HepG2 (cell line): ENCODE data around the gene ZNF33B. TPM values are rescaled to one million over a fixed set of nuclear protein-coding genes. Genes with fewer than 3 reads are reported as not detected.

Experiments
- ATAC-seq: fragments of 200-7000 bp; cut with Tn5 transposase; 3 replicates; pipeline ENCODE4 v1.9.1; 2020; ENCODE audit warnings: mild to moderate bottlenecking, moderate library complexity
- BruUV-seq: library from RNA; stranded (reverse); fragments of 400-500 nt; replicated peaks from 2 replicates; lab custom pipeline; 2021; lab: Mats Ljungman, UMichigan
- CTCF ChIA-PET: fragments of 300-600 bp; formaldehyde crosslinking; extraction: SDS; loops from one replicate; lab custom pipeline; 2021; ENCODE audit warnings: low total read pairs, inconsistent platforms, low intra/inter-chr PET ratio; lab: Yijun Ruan, JAX
- POLR2A ChIA-PET: fragments of 350-600 bp; sonication (Branson Sonifier 250); formaldehyde crosslinking; loops from one replicate; lab custom pipeline; 2020; ENCODE audit warnings: antibody characterized with exemption, inconsistent platforms; lab: Yijun Ruan, JAX
- DNase-seq: peaks from one replicate; pipeline ENCODE4 v3.0.0-alpha.2; 2015; ENCODE audit warnings: low spot score
- FAIRE-seq: peaks from 3 replicates; lab custom pipeline; 2011; peaks lifted over from hg19 to GRCh38; lab: Jason Lieb, UNC
- H2AFZ ChIP-seq: one replicate; pipeline ENCODE4 v1.6.1; 2011; ENCODE audit warnings: low read length, inconsistent platforms
- H3K27ac ChIP-seq: fragments of 300-600 bp; 3 replicates; pipeline ENCODE4 v1.8.0; 2011; ENCODE audit warnings: mixed run types, mild to moderate bottlenecking, mixed read lengths, low read length, inconsistent platforms; ENCODE audit not compliant: insufficient read depth; ENCODE audit errors: extremely low read length
- H3K27me3 ChIP-seq, 2 experiments: fragments of 200-600 bp in 1 of 2; 2 replicates in 1 of 2; 3 replicates in 1 of 2; pipeline versions ENCODE4 v1.6.0 to v1.8.0; 2011; ENCODE audit warnings: low read length in 2 of 2, mild to moderate bottlenecking in 2 of 2, moderate library complexity in 2 of 2, inconsistent platforms in 1 of 2; ENCODE audit not compliant: insufficient read depth in 2 of 2, control insufficient read depth in 1 of 2
- H3K36me3 ChIP-seq, 2 experiments: fragments of 200-600 bp in 1 of 2; replicated peaks in 1 of 2; 2 replicates in 1 of 2; 3 replicates in 1 of 2; pipeline versions ENCODE4 v1.5.1 to v1.8.0; 2011; ENCODE audit warnings: low read length in 2 of 2, inconsistent platforms in 1 of 2; ENCODE audit not compliant: insufficient read depth in 2 of 2, control insufficient read depth in 1 of 2
- H3K4me1 ChIP-seq: 2 replicates; pipeline ENCODE4 v1.5.1; 2012; ENCODE audit warnings: low read length, inconsistent platforms; ENCODE audit not compliant: insufficient read depth
- H3K4me2 ChIP-seq: 2 replicates; pipeline ENCODE4 v1.6.0; 2011; ENCODE audit warnings: low read depth, low read length, inconsistent platforms
- H3K4me3 ChIP-seq, 3 experiments: fragments of 200-600 bp in 1 of 3; sonication (generic), shearing (Covaris generic) in 1 of 3; replicated peaks in 1 of 3; 2 replicates each; pipeline ENCODE4 v1.5.1; 2011 to 2016; ENCODE audit warnings: low read length in 3 of 3, inconsistent platforms in 2 of 3, low read depth in 2 of 3, mild to moderate bottlenecking in 2 of 3, control low read depth in 1 of 3, mixed read lengths in 1 of 3; ENCODE audit not compliant: insufficient read depth in 1 of 3
- H3K79me2 ChIP-seq: one replicate; pipeline ENCODE4 v1.6.1; 2011; ENCODE audit warnings: low read length, inconsistent platforms; ENCODE audit not compliant: insufficient read depth
- H3K9ac ChIP-seq: 2 replicates; pipeline ENCODE4 v1.6.0; 2011; ENCODE audit warnings: mild to moderate bottlenecking, low read depth, low read length, inconsistent platforms; ENCODE audit not compliant: insufficient read depth
- H3K9me3 ChIP-seq: 2 replicates; pipeline ENCODE4 v1.5.1; 2012; ENCODE audit warnings: mild to moderate bottlenecking, low read length
- H4K20me1 ChIP-seq: 2 replicates; pipeline ENCODE4 v1.6.0; 2011; ENCODE audit warnings: inconsistent platforms, mild to moderate bottlenecking, low read length, moderate library complexity; ENCODE audit not compliant: insufficient read depth
- HMGXB3 ChIP-seq: sonication (generic); formaldehyde crosslinking; IDR thresholded peaks from 2 replicates; pipeline ENCODE4 v1.4.0; 2020; ENCODE audit warnings: missing genetic modification reagents, borderline replicate concordance
- HOXD1 ChIP-seq: sonication (generic); formaldehyde crosslinking; IDR thresholded peaks from 2 replicates; pipeline ENCODE4 v1.5.0; 2020; ENCODE audit warnings: missing genetic modification reagents
- KDM2A ChIP-seq: sonication (generic); formaldehyde crosslinking; IDR thresholded peaks from 2 replicates; pipeline ENCODE4 v1.4.0; 2020; ENCODE audit warnings: low read depth, missing genetic modification reagents, borderline replicate concordance
- NFYB ChIP-seq: sonication (generic); formaldehyde crosslinking; IDR thresholded peaks from 2 replicates; pipeline ENCODE4 v1.4.0; 2020; ENCODE audit warnings: missing genetic modification reagents
- REST ChIP-seq, 2 experiments: IDR thresholded peaks; 2 replicates each; pipeline ENCODE4 v1.6.1; 2011 to 2012; ENCODE audit warnings: low read length in 2 of 2, borderline replicate concordance in 1 of 2, low read depth in 1 of 2, mild to moderate bottlenecking in 1 of 2, moderate library complexity in 1 of 2
- SOX13 ChIP-seq, 3 experiments: fragments of 450-650 bp in 1 of 3; sonication (generic) in 1 of 3; formaldehyde crosslinking in 1 of 3; IDR thresholded peaks in 2 of 3; conservative IDR thresholded peaks in 1 of 3; 2 replicates each; pipeline versions ENCODE4 v1.5.0 to v1.6.1; 2016 to 2020; ENCODE audit warnings: antibody characterized with exemption in 1 of 3, mild to moderate bottlenecking in 1 of 3, missing compliant biosample characterization in 1 of 3, missing genetic modification reagents in 1 of 3, moderate library complexity in 1 of 3
- ZBTB33 ChIP-seq: sonication (generic); formaldehyde crosslinking; IDR thresholded peaks from 2 replicates; pipeline ENCODE4 v1.4.0; 2020; ENCODE audit warnings: missing genetic modification reagents
- ZFP82 ChIP-seq: sonication (generic); formaldehyde crosslinking; IDR thresholded peaks from 2 replicates; pipeline ENCODE4 v1.5.1; 2020; ENCODE audit warnings: mild to moderate bottlenecking, missing genetic modification reagents, borderline replicate concordance
- WGBS: methylation state at CpG from one replicate; pipeline ENCODE4 v1.1.6; 2017; ENCODE audit warnings: low lambda C conversion rate; 5-methylcytosine and 5-hydroxymethylcytosine counted together
- in situ Hi-C: cut with HindIII; loops from 2 replicates; pipeline ENCODE4 v1.10.0; 2017; ENCODE audit warnings: low pct_unique_long_range_greater_than_20kb; ENCODE audit not compliant: extremely low pct_ligation_motif_present
- intact Hi-C: fragments of 100-400 bp; cut with micrococcal nuclease; formaldehyde crosslinking; loops from one replicate; pipeline ENCODE4 v1.10.0; 2022; ENCODE audit not compliant: unreplicated experiment
- polyA plus RNA-seq, 8 experiments: library from polyadenylated mRNA; depleted of rRNA in 3 of 8; stranded (reverse) in 7 of 8; unstranded in 1 of 8; fragments of >200 nt; fragmentation: Illumina TruSeq in 4 of 8; extraction: Trizol in 4 of 8; gene quantifications; 2 replicates each; pipeline versions ENCODE4 v1.2.1 to v1.2.3, GENCODE V29; 2011 to 2016; ENCODE audit warnings: low read depth in 4 of 8, missing spikeins in 1 of 8, mixed read lengths in 1 of 8; ENCODE audit not compliant: insufficient read depth in 1 of 8
- total RNA-seq, 5 experiments: library from RNA; depleted of rRNA; stranded (reverse); fragments of >200 nt; fragmentation: Illumina TruSeq; extraction: Trizol; gene quantifications; 2 replicates each; pipeline ENCODE4 v1.2.3, GENCODE V29; 2016; ENCODE audit warnings: low read depth in 1 of 5

ZNF33B gene
- total and polyA plus RNA-seq, 2 of the 13 experiments (the other 11 are each of a cell fraction or from before 2014, with no cell fraction given), result 18.4 to 23.5 TPM

GRCh38 chr10:42640610-42641229, 2.4 kb upstream of the ZNF33B start:
- no peak overlapping the region for H3K4me2 ChIP-seq
- intact Hi-C loops, result no loop called here
- TF ChIP-seq ZFP82 (CRISPR knock-in tag) (no peak), ZBTB33 (CRISPR knock-in tag) (peak; percentile 74), REST (IDR thresholded peaks at IDR 0.05; ENCODE audit: borderline replicate concordance in 1 of 2, low read depth in 1 of 2, low read length in 2 of 2) (no peak), HOXD1 (no peak), NFYB (CRISPR knock-in tag) (peak; percentile 25; the same call in 1 of the 2 replicates), KDM2A (no peak), HMGXB3 (CRISPR knock-in tag) (peak; percentile 97), SOX13 (IDR thresholded peaks at IDR 0.05) (no peak), SOX13 (CRISPR knock-in tag; conservative IDR thresholded peaks at IDR 0.05 in 1 of 2, IDR thresholded peaks at IDR 0.05 in 1 of 2) (no peak)
- in situ Hi-C loops, result no loop called here
- H3K36me3 ChIP-seq, result no peaks in the 10 kb centered on the region
- no peak overlapping the region for H2AFZ ChIP-seq
- H3K4me1 ChIP-seq, result peaks cover 50% of the 10 kb centered on the region
- no peak for DNase-seq
- POLR2A ChIA-PET, result interaction anchor here (1.1 to 2.1 kb wide), 2 partner anchors 24 to 142 kb away, joined by 3 to 7 read pairs; partner anchors contain the start of gene BMS1
- peak overlapping the region; percentile 47 for H3K27ac ChIP-seq
- no peaks in the 10 kb centered on the region for H3K9me3 ChIP-seq
- no peaks in the 10 kb centered on the region for H3K27me3 ChIP-seq
- CTCF ChIA-PET, result no interaction called here
- FAIRE-seq, result no peak
- peaks cover 12% of the 10 kb centered on the region for H3K79me2 ChIP-seq
- no peak for ATAC-seq
- no TSS peak for BruUV-seq
- H4K20me1 ChIP-seq, result no peaks in the 10 kb centered on the region
- no peak overlapping the region for H3K9ac ChIP-seq
- no peak overlapping the region for H3K4me3 ChIP-seq
- 80% methylated on average over 8 of the region's 8 CpGs for WGBS
